ENCODE data around the gene MYO7B.

Gene MYO7B

GRCh38 chr2:127678991-127679390 lies 143.5 kb downstream of the MYO7B start:
- no peak overlapping the region for H3K4me2 ChIP-seq (ENCODE audit: insufficient read depth, low read length)
- H3K4me1 ChIP-seq (ENCODE audit: insufficient read depth, low read length), result no peaks in the 10 kb centered on the region
- no peak overlapping the region for H3K4me3 ChIP-seq (ENCODE audit: low read depth in 1 of 2, low read length in 2 of 2)
- H2AFZ ChIP-seq (ENCODE audit: low read depth, low read length), result no peak overlapping the region
- no peaks in the 10 kb centered on the region for H4K20me1 ChIP-seq (ENCODE audit: insufficient read depth, low read length)
- no peaks in the 10 kb centered on the region for H3K79me2 ChIP-seq (ENCODE audit: insufficient read depth, low read length)
- no peak overlapping the region for H3K9ac ChIP-seq (ENCODE audit: low read depth, low read length)
- no peak for DNase-seq
- no peak for TF ChIP-seq EZH2 (IDR thresholded peaks at IDR 0.05; ENCODE audit: borderline replicate concordance, low read depth, low read length, severe bottlenecking)
- TF ChIP-seq CTCF (IDR thresholded peaks at IDR 0.05; ENCODE audit: borderline replicate concordance, extremely low read depth, low read length, poor library complexity, severe bottlenecking), result no peak
- peaks cover 4% of the 10 kb centered on the region for H3K27me3 ChIP-seq (ENCODE audit: insufficient read depth, low read length, poor library complexity)
- H3K36me3 ChIP-seq (ENCODE audit: insufficient read depth, low read length), result no peaks in the 10 kb centered on the region
- no peak overlapping the region for H3K27ac ChIP-seq (ENCODE audit: low read length)
- no peaks in the 10 kb centered on the region for H3K9me3 ChIP-seq (ENCODE audit: insufficient read depth, low read length, severe bottlenecking)
- no peak for ATAC-seq (ENCODE audit: insufficient read depth, low read depth)

GRCh38 chr2:127679680-127680361 lies 144.3 kb downstream of the MYO7B start:
- DNase-seq, result no peak
- H3K4me1 ChIP-seq (ENCODE audit: insufficient read depth, low read length), result no peaks in the 10 kb centered on the region
- H3K36me3 ChIP-seq (ENCODE audit: insufficient read depth, low read length), result no peaks in the 10 kb centered on the region
- no peak overlapping the region for H3K9ac ChIP-seq (ENCODE audit: low read depth, low read length)
- no peak for ATAC-seq (ENCODE audit: insufficient read depth, low read depth)
- no peaks in the 10 kb centered on the region for H3K9me3 ChIP-seq (ENCODE audit: insufficient read depth, low read length, severe bottlenecking)
- no peak overlapping the region for H3K4me3 ChIP-seq (ENCODE audit: low read depth in 1 of 2, low read length in 2 of 2)
- H3K27ac ChIP-seq (ENCODE audit: low read length), result no peak overlapping the region
- H4K20me1 ChIP-seq (ENCODE audit: insufficient read depth, low read length), result no peaks in the 10 kb centered on the region
- no peaks in the 10 kb centered on the region for H3K79me2 ChIP-seq (ENCODE audit: insufficient read depth, low read length)
- no peak overlapping the region for H3K4me2 ChIP-seq (ENCODE audit: insufficient read depth, low read length)
- H2AFZ ChIP-seq (ENCODE audit: low read depth, low read length), result no peak overlapping the region
- H3K27me3 ChIP-seq (ENCODE audit: insufficient read depth, low read length, poor library complexity), result no peaks in the 10 kb centered on the region
- TF ChIP-seq CTCF (IDR thresholded peaks at IDR 0.05; ENCODE audit: borderline replicate concordance, extremely low read depth, low read length, poor library complexity, severe bottlenecking) (no peak), EZH2 (IDR thresholded peaks at IDR 0.05; ENCODE audit: borderline replicate concordance, low read depth, low read length, severe bottlenecking) (no peak)

- TF ChIP-seq CTCF (IDR thresholded peaks at IDR 0.05; ENCODE audit: borderline replicate concordance, extremely low read depth, low read length, poor library complexity, severe bottlenecking) (no peak), EZH2 (IDR thresholded peaks at IDR 0.05; ENCODE audit: borderline replicate concordance, low read depth, low read length, severe bottlenecking) (no peak)
- Histone ChIP-seq H3K9me3 (ENCODE audit: insufficient read depth, low read length, severe bottlenecking) (no peaks in the 10 kb centered on the region), H3K27me3 (ENCODE audit: insufficient read depth, low read length, poor library complexity) (no peaks in the 10 kb centered on the region), H3K36me3 (ENCODE audit: insufficient read depth, low read length) (no peaks in the 10 kb centered on the region), H3K9ac (ENCODE audit: low read depth, low read length) (no peak overlapping the region), H3K79me2 (ENCODE audit: insufficient read depth, low read length) (no peaks in the 10 kb centered on the region), H3K4me3 (ENCODE audit: low read depth in 1 of 2, low read length in 2 of 2) (no peak overlapping the region), H3K4me2 (ENCODE audit: insufficient read depth, low read length) (no peak overlapping the region), H2AFZ (ENCODE audit: low read depth, low read length) (no peak overlapping the region), H3K4me1 (ENCODE audit: insufficient read depth, low read length) (no peaks in the 10 kb centered on the region), H4K20me1 (ENCODE audit: insufficient read depth, low read length) (no peaks in the 10 kb centered on the region), H3K27ac (ENCODE audit: low read length) (no peak overlapping the region)
- ATAC-seq (ENCODE audit: insufficient read depth, low read depth) (no peak), DNase-seq (no peak)
Measured at GRCh38 chr2:127680706-127681287, 145.3 kb downstream of the MYO7B start.
